ENCODE data around the gene NANOS1. TPM values are rescaled to one million over a fixed set of nuclear protein-coding genes. Genes with fewer than 3 reads are reported as not detected.

The NANOS1 gene
- total RNA-seq, 1 donor from 2014 or later, result 10.2 TPM

DNA sequence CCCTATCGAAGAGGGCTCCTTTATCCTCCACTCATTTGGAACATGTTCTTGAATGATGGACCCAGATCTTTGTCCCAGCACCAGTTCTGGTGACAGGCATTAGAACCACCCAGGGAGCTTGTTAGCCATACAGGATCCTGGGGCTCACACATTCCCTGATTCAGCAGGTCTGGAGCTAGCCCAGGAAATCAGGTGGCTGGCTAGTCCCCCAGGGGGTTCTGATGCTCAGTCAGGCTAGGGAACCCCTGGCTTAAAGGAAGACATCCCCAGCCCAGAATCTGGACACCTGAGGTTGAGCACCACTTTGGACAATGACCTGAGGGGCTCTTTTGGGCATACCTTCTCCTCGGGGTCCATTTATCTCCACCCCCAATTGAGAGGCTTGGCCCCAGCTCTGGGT is 37.0 kb upstream of the NANOS1 start:
- H3K4me3 Mint-ChIP-seq, result no peak overlapping the region
- H3K4me1 Mint-ChIP-seq, result no peaks in the 10 kb centered on the region
- no peaks in the 10 kb centered on the region for H3K9me3 ChIP-seq (ENCODE audit: low read depth)
- H3K4me1 ChIP-seq, result no peaks in the 10 kb centered on the region
- no peak overlapping the region for H3K27ac ChIP-seq
- no peak overlapping the region for H2AFZ ChIP-seq (replicated peaks)
- H3K4me2 ChIP-seq, result no peak overlapping the region
- H3K9ac ChIP-seq, result no peak overlapping the region
- H3K36me3 Mint-ChIP-seq, result no peaks in the 10 kb centered on the region
- no peaks in the 10 kb centered on the region for H4K20me1 ChIP-seq (ENCODE audit: low read depth)
- peaks cover 7% of the 10 kb centered on the region for H3K27me3 Mint-ChIP-seq (ENCODE audit: insufficient read depth, low read depth)
- H3F3A ChIP-seq (ENCODE audit: low read depth), result no peaks in the 10 kb centered on the region
- peaks cover 5% of the 10 kb centered on the region for H3K9me3 Mint-ChIP-seq
- no peaks in the 10 kb centered on the region for H3K27me3 ChIP-seq
- TF ChIP-seq, protein P1, sequence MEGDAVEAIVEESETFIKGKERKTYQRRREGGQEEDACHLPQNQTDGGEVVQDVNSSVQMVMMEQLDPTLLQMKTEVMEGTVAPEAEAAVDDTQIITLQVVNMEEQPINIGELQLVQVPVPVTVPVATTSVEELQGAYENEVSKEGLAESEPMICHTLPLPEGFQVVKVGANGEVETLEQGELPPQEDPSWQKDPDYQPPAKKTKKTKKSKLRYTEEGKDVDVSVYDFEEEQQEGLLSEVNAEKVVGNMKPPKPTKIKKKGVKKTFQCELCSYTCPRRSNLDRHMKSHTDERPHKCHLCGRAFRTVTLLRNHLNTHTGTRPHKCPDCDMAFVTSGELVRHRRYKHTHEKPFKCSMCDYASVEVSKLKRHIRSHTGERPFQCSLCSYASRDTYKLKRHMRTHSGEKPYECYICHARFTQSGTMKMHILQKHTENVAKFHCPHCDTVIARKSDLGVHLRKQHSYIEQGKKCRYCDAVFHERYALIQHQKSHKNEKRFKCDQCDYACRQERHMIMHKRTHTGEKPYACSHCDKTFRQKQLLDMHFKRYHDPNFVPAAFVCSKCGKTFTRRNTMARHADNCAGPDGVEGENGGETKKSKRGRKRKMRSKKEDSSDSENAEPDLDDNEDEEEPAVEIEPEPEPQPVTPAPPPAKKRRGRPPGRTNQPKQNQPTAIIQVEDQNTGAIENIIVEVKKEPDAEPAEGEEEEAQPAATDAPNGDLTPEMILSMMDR (IDR thresholded peaks at IDR 0.05), result no peak
- TF ChIP-seq EZH2 (IDR thresholded peaks at IDR 0.05) (no peak), EZH2phosphoT487 (IDR thresholded peaks at IDR 0.05) (no peak)
- H3K4me3 ChIP-seq, result no peak overlapping the region
- no peak overlapping the region for H3K27ac Mint-ChIP-seq
- no peak for DNase-seq (ENCODE audit: low spot score)
- no peaks in the 10 kb centered on the region for H3K79me2 ChIP-seq (ENCODE audit: low read depth)
- no peaks in the 10 kb centered on the region for H3K36me3 ChIP-seq

DNA sequence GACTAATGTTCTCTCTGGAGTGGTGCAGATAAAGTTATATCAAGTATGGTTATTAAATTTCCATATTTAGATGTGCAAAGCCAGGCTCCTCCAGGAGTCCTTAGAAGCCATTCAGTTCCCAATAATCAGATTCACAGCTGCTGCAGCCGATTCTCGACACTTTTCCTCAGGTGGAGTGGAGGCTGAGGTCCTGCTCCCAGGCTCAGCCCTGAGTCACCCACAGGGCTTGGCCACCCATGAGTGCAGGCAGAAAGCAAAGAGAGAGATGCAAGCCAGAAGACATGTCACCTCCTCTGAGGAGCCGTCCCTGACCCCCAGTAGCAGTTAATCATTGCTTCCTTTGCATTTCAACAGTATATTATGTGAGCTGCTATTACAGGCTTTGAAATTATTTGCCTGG is 36.3 kb upstream of the NANOS1 start:
- Histone ChIP-seq H2AFZ (replicated peaks) (no peak overlapping the region), H3K4me2 (no peak overlapping the region), H3K27me3 (no peaks in the 10 kb centered on the region), H3K9me3 (ENCODE audit: low read depth) (no peaks in the 10 kb centered on the region), H3K27ac (no peak overlapping the region), H3K79me2 (ENCODE audit: low read depth) (no peaks in the 10 kb centered on the region), H3K9ac (no peak overlapping the region), H3K4me1 (no peaks in the 10 kb centered on the region), H4K20me1 (ENCODE audit: low read depth) (no peaks in the 10 kb centered on the region), H3K4me3 (no peak overlapping the region), H3K36me3 (no peaks in the 10 kb centered on the region), H3F3A (ENCODE audit: low read depth) (no peaks in the 10 kb centered on the region)
- no peak for DNase-seq (ENCODE audit: low spot score)
- TF ChIP-seq, protein P1 (IDR thresholded peaks at IDR 0.05), result no peak
- TF ChIP-seq EZH2 (IDR thresholded peaks at IDR 0.05) (no peak), EZH2phosphoT487 (IDR thresholded peaks at IDR 0.05) (no peak)
- no peaks in the 10 kb centered on the region for H3K4me1 Mint-ChIP-seq
- H3K9me3 Mint-ChIP-seq, result peaks cover 5% of the 10 kb centered on the region
- no peaks in the 10 kb centered on the region for H3K36me3 Mint-ChIP-seq
- peaks cover 7% of the 10 kb centered on the region for H3K27me3 Mint-ChIP-seq (ENCODE audit: insufficient read depth, low read depth)
- H3K4me3 Mint-ChIP-seq, result no peak overlapping the region
- H3K27ac Mint-ChIP-seq, result no peak overlapping the region

DNA sequence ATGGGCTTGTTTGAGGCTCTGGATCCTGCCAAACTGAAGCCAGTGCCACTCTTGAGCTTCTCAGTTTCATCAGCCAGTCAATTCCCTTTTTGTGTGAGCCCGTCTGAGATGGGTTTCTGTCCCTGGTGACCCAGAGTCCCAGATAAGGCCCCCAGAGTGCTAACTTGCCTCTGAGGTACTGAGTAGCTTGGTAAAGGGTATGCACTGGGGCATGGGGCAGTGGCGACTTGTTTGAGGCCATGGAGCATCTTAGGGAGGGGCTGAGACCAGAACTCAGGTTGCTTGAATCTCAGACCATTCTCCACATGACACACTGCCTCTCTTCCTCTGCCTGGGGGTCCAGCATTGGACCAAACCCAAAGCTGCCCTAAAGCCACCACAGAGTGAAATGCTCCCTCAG is 35.2 kb upstream of the NANOS1 start:
- H3K36me3 Mint-ChIP-seq, result no peaks in the 10 kb centered on the region
- peaks cover 3% of the 10 kb centered on the region for H3K9me3 Mint-ChIP-seq
- no peaks in the 10 kb centered on the region for H3K79me2 ChIP-seq (ENCODE audit: low read depth)
- H3K27me3 ChIP-seq, result no peaks in the 10 kb centered on the region
- H3K4me1 ChIP-seq, result no peaks in the 10 kb centered on the region
- peaks cover 7% of the 10 kb centered on the region for H3K27me3 Mint-ChIP-seq (ENCODE audit: insufficient read depth, low read depth)
- no peak for DNase-seq (ENCODE audit: low spot score)
- no peaks in the 10 kb centered on the region for H3K36me3 ChIP-seq
- no peaks in the 10 kb centered on the region for H3F3A ChIP-seq (ENCODE audit: low read depth)
- no peak overlapping the region for H3K4me2 ChIP-seq
- H3K27ac ChIP-seq, result no peak overlapping the region
- no peaks in the 10 kb centered on the region for H3K4me1 Mint-ChIP-seq
- TF ChIP-seq EZH2 (IDR thresholded peaks at IDR 0.05) (no peak), EZH2phosphoT487 (IDR thresholded peaks at IDR 0.05) (no peak)
- TF ChIP-seq, protein P1 (IDR thresholded peaks at IDR 0.05), result no peak
- no peaks in the 10 kb centered on the region for H3K9me3 ChIP-seq (ENCODE audit: low read depth)
- H3K9ac ChIP-seq, result no peak overlapping the region
- H3K4me3 ChIP-seq, result no peak overlapping the region
- H2AFZ ChIP-seq (replicated peaks), result no peak overlapping the region
- H4K20me1 ChIP-seq (ENCODE audit: low read depth), result no peaks in the 10 kb centered on the region
- H3K4me3 Mint-ChIP-seq, result no peak overlapping the region
- no peak overlapping the region for H3K27ac Mint-ChIP-seq
